Measurements from ENCODE around the gene FMNL1. TPM values are rescaled to one million over a fixed set of nuclear protein-coding genes. Genes with fewer than 3 reads are reported as not detected.
A peak's percentile ranks its signal among the peaks of the same experiment; 100 is the strongest.

FMNL1 gene
- polyA plus RNA-seq, 1 experiment, result 1.1 TPM

DNA sequence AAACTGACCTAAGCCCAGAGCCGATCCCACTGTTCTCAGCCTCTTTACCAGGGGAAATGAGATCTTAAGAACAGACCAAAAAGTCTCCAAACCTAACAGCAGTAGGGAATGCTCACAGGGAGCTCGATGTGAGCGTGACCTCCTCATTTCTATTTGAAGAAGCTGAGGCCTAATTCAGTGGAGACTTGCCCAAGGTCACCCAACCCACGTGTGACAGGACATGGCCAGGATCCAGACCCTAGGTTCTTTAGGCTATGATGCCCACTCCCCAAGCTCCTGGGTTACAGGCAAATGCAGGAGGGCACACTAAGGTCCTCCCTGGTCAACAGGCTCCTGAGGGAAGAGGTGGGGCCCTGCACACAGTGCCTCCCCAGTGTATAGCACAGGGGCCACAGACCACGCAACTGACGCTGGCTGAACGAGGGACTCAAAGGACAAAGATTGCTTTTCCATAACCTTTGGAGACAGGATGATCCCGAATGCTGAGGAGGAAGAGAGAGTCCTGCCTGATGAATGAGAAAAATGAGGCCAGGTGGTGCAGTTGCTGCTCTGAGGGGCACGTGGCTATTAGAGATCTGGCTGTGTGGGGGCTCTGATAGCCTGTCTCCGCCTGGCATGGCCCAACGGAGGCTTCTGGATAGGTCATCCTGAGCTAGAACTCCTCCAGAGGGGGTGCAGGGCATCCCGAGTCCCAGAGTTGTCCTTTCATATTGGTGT lies 71.2 kb downstream of the FMNL1 start:
- ChIA-PET CTCF (interaction anchor here (1.0 to 4.6 kb wide), 7 partner anchors 16 to 136 kb away, joined by 3 to 30 read pairs (median 5); no protein-coding TSS in a partner anchor), POLR2A (interaction anchor here (0.6 to 2.4 kb wide), 7 partner anchors 10 to 79 kb away, joined by 3 to 14 read pairs (median 4); partner anchors contain the start of gene MAP3K14)
- no peaks in the 10 kb centered on the region for H3K9me3 ChIP-seq (ENCODE audit: control insufficient read depth, insufficient read depth, low read length)
- TF ChIP-seq, protein P1, sequence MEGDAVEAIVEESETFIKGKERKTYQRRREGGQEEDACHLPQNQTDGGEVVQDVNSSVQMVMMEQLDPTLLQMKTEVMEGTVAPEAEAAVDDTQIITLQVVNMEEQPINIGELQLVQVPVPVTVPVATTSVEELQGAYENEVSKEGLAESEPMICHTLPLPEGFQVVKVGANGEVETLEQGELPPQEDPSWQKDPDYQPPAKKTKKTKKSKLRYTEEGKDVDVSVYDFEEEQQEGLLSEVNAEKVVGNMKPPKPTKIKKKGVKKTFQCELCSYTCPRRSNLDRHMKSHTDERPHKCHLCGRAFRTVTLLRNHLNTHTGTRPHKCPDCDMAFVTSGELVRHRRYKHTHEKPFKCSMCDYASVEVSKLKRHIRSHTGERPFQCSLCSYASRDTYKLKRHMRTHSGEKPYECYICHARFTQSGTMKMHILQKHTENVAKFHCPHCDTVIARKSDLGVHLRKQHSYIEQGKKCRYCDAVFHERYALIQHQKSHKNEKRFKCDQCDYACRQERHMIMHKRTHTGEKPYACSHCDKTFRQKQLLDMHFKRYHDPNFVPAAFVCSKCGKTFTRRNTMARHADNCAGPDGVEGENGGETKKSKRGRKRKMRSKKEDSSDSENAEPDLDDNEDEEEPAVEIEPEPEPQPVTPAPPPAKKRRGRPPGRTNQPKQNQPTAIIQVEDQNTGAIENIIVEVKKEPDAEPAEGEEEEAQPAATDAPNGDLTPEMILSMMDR (IDR thresholded peaks at IDR 0.05; ENCODE audit: low read depth, low read length), result no peak
- no peak for DNase-seq (ENCODE audit: low read depth, low spot score)
- no peak overlapping the region for H3K4me3 ChIP-seq (ENCODE audit: low read depth, low read length)
- peak overlapping the region; percentile 87 for H3K27ac ChIP-seq (ENCODE audit: low read depth, low read length)
- no peaks in the 10 kb centered on the region for H3K27me3 ChIP-seq (ENCODE audit: control insufficient read depth, insufficient read depth, low read length)

DNA sequence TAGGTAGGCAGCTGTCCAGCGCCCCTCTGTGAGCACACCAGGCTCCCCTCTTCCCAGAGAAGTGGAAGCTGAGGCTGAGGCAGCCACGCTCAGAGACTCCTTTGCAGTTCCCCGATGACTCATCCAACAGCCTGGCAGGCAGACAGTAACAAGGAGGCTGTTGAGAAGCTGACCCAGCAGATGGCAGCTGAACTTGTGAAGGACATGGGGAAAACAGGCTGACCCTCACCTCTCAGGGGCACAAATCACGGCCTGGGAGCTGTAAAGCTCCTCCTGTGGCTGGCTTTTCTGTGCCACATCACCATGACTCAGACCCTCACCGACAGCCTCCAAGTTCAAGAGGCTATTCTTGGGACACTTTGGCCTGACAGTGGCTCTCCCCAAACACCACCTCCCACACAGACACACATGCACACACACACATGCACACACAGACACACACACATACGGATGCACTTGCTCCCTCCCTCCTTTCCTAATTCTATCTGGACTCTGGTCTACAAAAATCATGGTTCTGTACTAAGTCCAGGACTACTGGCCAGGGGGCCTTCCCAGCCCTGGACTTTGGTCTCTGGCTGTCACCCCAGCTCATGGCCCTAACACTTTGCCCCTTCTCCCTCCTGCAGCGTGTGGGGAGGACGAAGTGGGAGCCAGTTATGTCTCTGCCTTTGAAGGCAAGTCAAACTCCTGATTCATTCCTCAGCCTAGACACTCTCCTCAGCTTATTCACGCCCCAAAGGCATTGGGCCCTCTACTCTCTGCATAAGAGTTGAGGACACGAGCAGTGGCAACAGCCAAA lies 71.9 kb downstream of the FMNL1 start:
- Histone ChIP-seq H3K9me3 (ENCODE audit: control insufficient read depth, insufficient read depth, low read length) (no peaks in the 10 kb centered on the region), H3K27me3 (ENCODE audit: control insufficient read depth, insufficient read depth, low read length) (no peaks in the 10 kb centered on the region), H3K4me3 (ENCODE audit: low read depth, low read length) (no peak overlapping the region), H3K27ac (ENCODE audit: low read depth, low read length) (peak overlapping the region; percentile 87)
- ChIA-PET CTCF (interaction anchor here (0.5 to 4.6 kb wide), 10 partner anchors 15 to 158 kb away, joined by 3 to 30 read pairs (median 4); partner anchors contain the start of gene ACBD4), POLR2A (interaction anchor here (0.6 to 2.4 kb wide), 11 partner anchors 11 to 94 kb away, joined by 3 to 14 read pairs (median 3); partner anchors contain the start of gene MAP3K14)
- peak; percentile 65 for DNase-seq (ENCODE audit: low read depth, low spot score)
- TF ChIP-seq, protein P1 (IDR thresholded peaks at IDR 0.05; ENCODE audit: low read depth, low read length), result no peak; the same call in 1 of the 2 replicates

DNA sequence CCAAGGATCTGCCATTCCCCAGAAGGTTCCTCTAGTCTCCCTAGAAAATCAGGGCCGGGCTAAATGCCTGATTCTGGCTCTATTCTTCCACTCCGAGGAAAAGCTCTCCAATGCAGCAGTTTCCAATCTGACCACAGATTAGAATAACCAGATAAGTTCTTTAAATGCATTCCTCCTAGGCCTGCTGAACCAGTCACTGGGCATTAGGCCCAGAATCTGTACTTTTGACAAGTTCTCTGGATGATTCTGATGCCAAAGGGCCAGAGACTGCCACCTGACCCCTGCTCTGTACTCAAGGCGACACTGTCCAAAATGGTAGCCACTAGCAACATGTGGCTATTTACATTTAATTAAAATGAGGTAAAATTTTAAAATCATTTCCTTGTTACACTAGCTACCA lies 72.8 kb downstream of the FMNL1 start:
- peak; percentile 50 for DNase-seq (ENCODE audit: low read depth, low spot score)
- no peaks in the 10 kb centered on the region for H3K27me3 ChIP-seq (ENCODE audit: control insufficient read depth, insufficient read depth, low read length)
- ChIA-PET CTCF (interaction anchor here (1.4 to 4.6 kb wide), 4 partner anchors 17 to 159 kb away, joined by 3 to 30 read pairs (median 14); partner anchors contain the start of gene ACBD4), POLR2A (interaction anchor here (0.8 to 2.4 kb wide), 6 partner anchors 12 to 94 kb away, joined by 3 to 14 read pairs (median 8); partner anchors contain the start of gene MAP3K14)
- no peak overlapping the region for H3K4me3 ChIP-seq (ENCODE audit: low read depth, low read length)
- H3K9me3 ChIP-seq (ENCODE audit: control insufficient read depth, insufficient read depth, low read length), result no peaks in the 10 kb centered on the region
- peak overlapping the region; percentile 87 for H3K27ac ChIP-seq (ENCODE audit: low read depth, low read length)
- TF ChIP-seq, protein P1 (IDR thresholded peaks at IDR 0.05; ENCODE audit: low read depth, low read length), result no peak

GRCh38 chr17:45296003-45296832 lies 74.5 kb downstream of the FMNL1 start:
- no peak for DNase-seq (ENCODE audit: low read depth, low spot score)
- TF ChIP-seq, protein P1 (IDR thresholded peaks at IDR 0.05; ENCODE audit: low read depth, low read length), result no peak
- POLR2A ChIA-PET, result interaction anchor here (0.9 kb wide), 1 partner anchor 11 kb away, joined by 3 read pairs; no protein-coding TSS in a partner anchor
- Histone ChIP-seq H3K27ac (ENCODE audit: low read depth, low read length) (peak overlapping the region; percentile 3), H3K9me3 (ENCODE audit: control insufficient read depth, insufficient read depth, low read length) (no peaks in the 10 kb centered on the region), H3K4me3 (ENCODE audit: low read depth, low read length) (no peak overlapping the region), H3K27me3 (ENCODE audit: control insufficient read depth, insufficient read depth, low read length) (no peaks in the 10 kb centered on the region)
- CTCF ChIA-PET, result interaction anchor here (1.2 to 4.6 kb wide), 2 partner anchors 60 to 89 kb away, joined by 3 to 30 read pairs; no protein-coding TSS in a partner anchor

All from AG04450 (cell line).